Trophoblast cell (in vitro differentiated cells and primary cell): ENCODE data around the gene PTPRN2.

ENCODE experiments used
- DNase-seq, 2 donors: peaks; one replicate each; pipeline ENCODE4 v3.0.0-alpha.2; 2016
- H2AFZ ChIP-seq: 2 replicates; pipeline ENCODE4 v1.6.1; 2013; ENCODE audit warnings: low read length, moderate library complexity, mild to moderate bottlenecking; ENCODE audit not compliant: insufficient read depth, poor library complexity
- H2AK5ac ChIP-seq: 2 replicates; pipeline ENCODE4 v1.6.1; 2013; ENCODE audit warnings: mild to moderate bottlenecking, low read length
- H2BK120ac ChIP-seq: 2 replicates; pipeline ENCODE4 v1.6.1; 2013; ENCODE audit warnings: low read length, mild to moderate bottlenecking, moderate library complexity; ENCODE audit not compliant: insufficient read depth, poor library complexity
- H2BK12ac ChIP-seq: 2 replicates; pipeline ENCODE4 v1.6.1; 2013; ENCODE audit warnings: mild to moderate bottlenecking, low read length, moderate library complexity
- H2BK5ac ChIP-seq: 2 replicates; pipeline ENCODE4 v1.6.1; 2013; ENCODE audit warnings: low read length, low read depth, moderate library complexity, mild to moderate bottlenecking; ENCODE audit not compliant: poor library complexity
- H3K14ac ChIP-seq: 2 replicates; pipeline ENCODE4 v1.6.1; 2013; ENCODE audit warnings: mild to moderate bottlenecking, low read length
- H3K18ac ChIP-seq: 2 replicates; pipeline ENCODE4 v1.6.1; 2013; ENCODE audit warnings: mild to moderate bottlenecking, low read length
- H3K23ac ChIP-seq: 2 replicates; pipeline ENCODE4 v1.6.1; 2013; ENCODE audit warnings: low read length
- H3K27ac ChIP-seq: 2 replicates; pipeline ENCODE4 v1.5.1; 2013; ENCODE audit warnings: low read depth, mild to moderate bottlenecking, inconsistent platforms, low read length, moderate library complexity
- H3K27me3 ChIP-seq: 2 replicates; pipeline ENCODE4 v1.6.1; 2013; ENCODE audit warnings: inconsistent platforms, mild to moderate bottlenecking, low read length, moderate library complexity; ENCODE audit not compliant: insufficient read depth
- H3K36me3 ChIP-seq, 2 experiments: 1 replicate in 1 of 2; 2 replicates in 1 of 2; pipeline ENCODE4 v1.6.1; 2013; ENCODE audit warnings: low read length in 2 of 2, mild to moderate bottlenecking in 2 of 2, moderate library complexity in 1 of 2; ENCODE audit not compliant: insufficient read depth in 2 of 2, control insufficient read depth in 1 of 2
- H3K4ac ChIP-seq: 2 replicates; pipeline ENCODE4 v1.6.1; 2013; ENCODE audit warnings: low read depth, mild to moderate bottlenecking, low read length, moderate library complexity
- H3K4me1 ChIP-seq, 2 experiments: 1 replicate in 1 of 2; 2 replicates in 1 of 2; pipeline ENCODE4 v1.6.1; 2013; ENCODE audit warnings: low read length in 2 of 2, mild to moderate bottlenecking in 2 of 2, moderate library complexity in 1 of 2; ENCODE audit not compliant: insufficient read depth in 2 of 2, control insufficient read depth in 1 of 2
- H3K4me2 ChIP-seq: 2 replicates; pipeline ENCODE4 v1.6.1; 2013; ENCODE audit warnings: inconsistent platforms, mild to moderate bottlenecking, low read length, moderate library complexity
- H3K4me3 ChIP-seq: 2 replicates; pipeline ENCODE4 v1.5.1; 2013; ENCODE audit warnings: mild to moderate bottlenecking, low read depth, low read length, inconsistent platforms
- H3K79me1 ChIP-seq: one replicate; pipeline ENCODE4 v1.6.1; 2013; ENCODE audit warnings: low read length
- H3K79me2 ChIP-seq: 2 replicates; pipeline ENCODE4 v1.6.1; 2013; ENCODE audit warnings: low read length, mild to moderate bottlenecking; ENCODE audit not compliant: control insufficient read depth, insufficient read depth, poor library complexity
- H3K9ac ChIP-seq: 2 replicates; pipeline ENCODE4 v1.6.1; 2013; ENCODE audit warnings: mild to moderate bottlenecking, low read length
- H3K9me3 ChIP-seq: 2 replicates; pipeline ENCODE4 v1.6.1; 2013; ENCODE audit warnings: low read depth, mild to moderate bottlenecking, control low read depth, inconsistent platforms, low read length; ENCODE audit not compliant: insufficient read depth
- H4K12ac ChIP-seq: 2 replicates; pipeline ENCODE4 v1.6.1; 2013; ENCODE audit warnings: low read depth, mild to moderate bottlenecking, low read length, moderate library complexity
- H4K8ac ChIP-seq: 2 replicates; pipeline ENCODE4 v1.6.1; 2013; ENCODE audit warnings: low read depth, mild to moderate bottlenecking, low read length, moderate library complexity
- H4K91ac ChIP-seq: one replicate; pipeline ENCODE4 v1.6.1; 2013; ENCODE audit warnings: low read depth, mild to moderate bottlenecking, low read length, moderate library complexity
- WGBS: extraction: QIAGEN DNeasy Blood & Tissue Kit; methylation state at CpG from one replicate; pipeline ENCODE4 v1.1.7; 2013; ENCODE audit warnings: missing lambda C conversion rate; ENCODE audit not compliant: insufficient read length, insufficient coverage; ENCODE audit errors: extremely low coverage; 5-methylcytosine and 5-hydroxymethylcytosine counted together

The PTPRN2 gene

DNA sequence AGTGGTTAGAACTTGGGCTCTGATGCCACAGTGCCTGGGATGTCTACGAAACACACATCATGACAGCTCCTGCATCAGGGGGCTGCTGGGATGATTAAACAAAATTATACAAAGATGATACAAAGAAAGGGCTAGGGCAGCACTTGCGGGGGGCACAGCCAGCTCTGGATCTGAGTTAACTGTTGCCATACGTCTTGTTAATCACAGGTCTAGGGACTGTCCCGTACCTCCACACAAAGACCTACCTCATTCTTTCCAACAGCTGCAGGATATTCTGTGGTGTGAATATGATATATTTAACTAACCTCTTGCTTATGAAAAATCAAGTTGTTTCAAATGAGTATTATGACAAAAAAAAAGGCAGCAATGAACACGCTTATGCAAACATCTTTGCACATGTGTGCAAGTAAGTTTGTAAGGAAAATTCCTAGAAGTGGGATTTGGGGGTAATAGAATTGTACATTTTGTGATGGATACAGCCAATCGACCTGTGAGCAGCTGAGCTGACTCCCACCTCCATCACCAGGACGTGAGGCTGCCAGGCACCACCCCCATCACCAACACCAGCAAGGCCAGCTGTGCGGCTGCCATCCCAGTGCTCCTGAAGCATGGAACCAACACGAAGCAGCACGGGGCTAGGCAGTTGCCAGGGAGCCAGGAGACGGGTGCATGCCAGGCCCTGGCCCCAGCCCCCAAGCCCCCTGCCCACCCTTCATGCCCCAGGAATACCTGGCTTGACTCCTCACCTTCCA is 23.5 kb downstream of the PTPRN2 start:
- Histone ChIP-seq H2AK5ac (no peak overlapping the region), H3K27me3 (peaks cover 3% of the 10 kb centered on the region), H3K27ac (no peak overlapping the region), H2BK5ac (no peak overlapping the region), H2BK12ac (no peak overlapping the region), H4K8ac (no peak overlapping the region), H3K14ac (no peak overlapping the region), H4K91ac (no peak overlapping the region), H3K9me3 (no peaks in the 10 kb centered on the region), H3K79me1 (no peaks in the 10 kb centered on the region), H4K12ac (no peak overlapping the region), H3K4me2 (no peak overlapping the region), H3K4me3 (no peak overlapping the region), H3K4ac (no peak overlapping the region), H3K23ac (no peak overlapping the region), H3K18ac (no peak overlapping the region), H3K9ac (no peak overlapping the region), H2BK120ac (no peak overlapping the region), H2AFZ (no peak overlapping the region), H3K79me2 (no peaks in the 10 kb centered on the region), H3K4me1 (no peaks in the 10 kb centered on the region), H3K36me3 (no peaks in the 10 kb centered on the region)
- no peak for DNase-seq
- WGBS = no CpG with 5 or more reads among the region's 11 CpGs

DNA sequence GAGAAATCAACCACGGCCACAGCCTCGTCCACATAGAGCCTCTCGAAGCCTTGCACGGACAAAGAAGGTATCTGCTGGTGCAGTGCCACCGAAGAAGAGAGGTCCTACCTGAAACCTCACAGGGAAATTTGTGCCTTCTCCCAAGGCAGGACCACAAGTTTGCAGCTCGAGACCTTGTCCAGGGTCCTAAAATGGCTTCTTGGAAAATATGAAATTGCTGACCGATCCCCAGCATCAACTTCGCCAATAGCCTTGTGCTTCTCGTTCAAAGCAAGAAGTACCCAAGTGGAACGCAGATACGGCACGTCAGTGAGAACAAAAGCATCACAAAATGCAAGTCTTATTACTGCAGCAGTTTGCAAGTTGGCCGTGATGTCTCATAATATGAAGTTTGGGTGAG is 24.6 kb downstream of the PTPRN2 start:
- Histone ChIP-seq H3K27ac (no peak overlapping the region), H3K4me3 (no peak overlapping the region), H2BK12ac (no peak overlapping the region), H3K9ac (no peak overlapping the region), H2AK5ac (no peak overlapping the region), H4K8ac (no peak overlapping the region), H3K23ac (no peak overlapping the region), H3K79me1 (no peaks in the 10 kb centered on the region), H3K4me1 (no peaks in the 10 kb centered on the region), H3K27me3 (no peaks in the 10 kb centered on the region), H2BK5ac (no peak overlapping the region), H3K9me3 (no peaks in the 10 kb centered on the region), H3K79me2 (no peaks in the 10 kb centered on the region), H3K36me3 (no peaks in the 10 kb centered on the region), H3K14ac (no peak overlapping the region), H2BK120ac (no peak overlapping the region), H4K12ac (no peak overlapping the region), H2AFZ (no peak overlapping the region), H3K18ac (no peak overlapping the region), H3K4ac (no peak overlapping the region), H3K4me2 (no peak overlapping the region), H4K91ac (no peak overlapping the region)
- no CpG with 5 or more reads among the region's 13 CpGs for WGBS
- DNase-seq = no peak

DNA sequence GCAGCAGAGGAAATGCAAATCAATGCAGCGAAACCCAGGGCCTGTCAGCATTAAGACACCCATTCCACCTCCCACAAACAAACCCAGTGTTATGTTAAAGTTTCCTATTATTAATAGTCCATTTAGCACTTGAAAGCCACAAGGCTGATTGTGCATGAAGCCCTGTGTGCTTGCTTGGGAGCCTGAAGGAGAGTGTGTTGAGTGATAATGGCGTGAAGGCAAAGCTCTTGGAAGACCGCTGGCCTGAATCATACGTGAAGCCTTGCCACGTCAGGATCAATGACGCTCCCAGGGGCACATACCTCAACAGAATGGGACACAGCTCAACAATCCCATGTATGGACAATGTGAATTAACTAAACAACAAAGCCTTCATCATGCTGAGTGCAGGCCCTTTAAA is 25.1 kb downstream of the PTPRN2 start:
- H3K23ac ChIP-seq = no peak overlapping the region
- no peak overlapping the region for H4K91ac ChIP-seq
- H3K79me1 ChIP-seq = no peaks in the 10 kb centered on the region
- H3K4ac ChIP-seq = no peak overlapping the region
- H2BK12ac ChIP-seq = no peak overlapping the region
- no peaks in the 10 kb centered on the region for H3K4me1 ChIP-seq
- no peak overlapping the region for H3K14ac ChIP-seq
- H3K9ac ChIP-seq = no peak overlapping the region
- no peak for DNase-seq
- H2BK5ac ChIP-seq = no peak overlapping the region
- no peaks in the 10 kb centered on the region for H3K79me2 ChIP-seq
- no peak overlapping the region for H3K18ac ChIP-seq
- no peaks in the 10 kb centered on the region for H3K36me3 ChIP-seq
- no peak overlapping the region for H4K12ac ChIP-seq
- H3K4me2 ChIP-seq = no peak overlapping the region
- H2AFZ ChIP-seq = no peak overlapping the region
- no peak overlapping the region for H2AK5ac ChIP-seq
- H2BK120ac ChIP-seq = no peak overlapping the region
- H3K27me3 ChIP-seq = no peaks in the 10 kb centered on the region
- no CpG with 5 or more reads among the region's 6 CpGs for WGBS
- H3K27ac ChIP-seq = no peak overlapping the region
- H3K9me3 ChIP-seq = peaks cover 2% of the 10 kb centered on the region
- H4K8ac ChIP-seq = no peak overlapping the region
- H3K4me3 ChIP-seq = no peak overlapping the region

DNA sequence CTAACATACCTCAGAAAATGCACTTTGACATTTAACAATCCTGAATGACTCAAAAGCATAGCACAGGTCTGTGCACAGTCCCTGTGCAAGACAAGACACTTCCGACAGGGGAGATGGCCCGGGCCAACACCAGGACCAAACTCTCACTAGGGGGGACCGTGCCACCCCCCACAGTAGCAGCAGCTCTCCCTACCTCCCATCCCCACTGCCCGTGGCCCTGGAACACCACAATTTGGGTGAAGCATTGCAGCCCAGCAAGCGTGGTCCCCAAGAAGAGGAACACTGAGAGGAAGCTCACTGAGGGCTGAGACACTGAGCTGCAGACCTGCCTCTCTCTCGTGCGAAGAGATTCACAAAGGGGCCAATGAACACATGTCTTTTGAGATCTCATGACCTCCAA is 26.0 kb downstream of the PTPRN2 start:
- H3K4me2 ChIP-seq = no peak overlapping the region

More for the DNA sequence above, 26.0 kb downstream of the PTPRN2 start:
- no peak overlapping the region for H4K12ac ChIP-seq
- no peak overlapping the region for H3K4me3 ChIP-seq
- no peak overlapping the region for H3K14ac ChIP-seq
- no peak overlapping the region for H2AK5ac ChIP-seq
- H3K79me2 ChIP-seq = no peaks in the 10 kb centered on the region
- H3K18ac ChIP-seq = no peak overlapping the region
- no peaks in the 10 kb centered on the region for H3K27me3 ChIP-seq
- no CpG with 5 or more reads among the region's 7 CpGs for WGBS
- H3K36me3 ChIP-seq = no peaks in the 10 kb centered on the region
- DNase-seq = no peak
- no peak overlapping the region for H3K4ac ChIP-seq
- H4K8ac ChIP-seq = no peak overlapping the region
- no peak overlapping the region for H2BK12ac ChIP-seq
- H4K91ac ChIP-seq = no peak overlapping the region
- H2BK120ac ChIP-seq = no peak overlapping the region
- H3K9me3 ChIP-seq = peaks cover 6% of the 10 kb centered on the region
- no peak overlapping the region for H3K9ac ChIP-seq
- no peaks in the 10 kb centered on the region for H3K79me1 ChIP-seq
- no peaks in the 10 kb centered on the region for H3K4me1 ChIP-seq
- H3K23ac ChIP-seq = no peak overlapping the region
- H2BK5ac ChIP-seq = no peak overlapping the region
- H3K27ac ChIP-seq = no peak overlapping the region
- no peak overlapping the region for H2AFZ ChIP-seq
